BLaER1 treated with 17β-estradiol and CSF1 and Interleukin-3, amounts not matched to agents 10 nM and 100 nM (cell line): ENCODE measurements around the gene FGD4.
"Not testable (repeated sequence)": the region's sequence is repeated elsewhere in the genome, so short reads cannot be mapped to it uniquely, and the experiment has no call there.

Source experiments
- H3K27ac ChIP-seq, 11 experiments: shearing (Covaris generic); formaldehyde crosslinking; 2 replicates each; pipeline ENCODE4 v1.8.1; 2022
- H3K27me3 ChIP-seq, 11 experiments: shearing (Covaris generic); formaldehyde crosslinking; 2 replicates each; pipeline ENCODE4 v1.8.1; 2022
- H3K36me3 ChIP-seq, 11 experiments: shearing (Covaris generic); formaldehyde crosslinking; 2 replicates each; pipeline ENCODE4 v1.8.1; 2022
- H3K4me1 ChIP-seq, 10 experiments: shearing (Covaris generic); formaldehyde crosslinking; 2 replicates each; pipeline ENCODE4 v1.8.1; 2022
- H3K4me2 ChIP-seq, 11 experiments: shearing (Covaris generic); formaldehyde crosslinking; 2 replicates each; pipeline ENCODE4 v1.8.1; 2022
- H3K4me3 ChIP-seq, 10 experiments: shearing (Covaris generic); formaldehyde crosslinking; 2 replicates each; pipeline ENCODE4 v1.8.1; 2022
- H3K9ac ChIP-seq, 11 experiments: shearing (Covaris generic); formaldehyde crosslinking; 2 replicates each; pipeline ENCODE4 v1.8.1; 2022
- H3K9me3 ChIP-seq, 11 experiments: shearing (Covaris generic); formaldehyde crosslinking; replicated peaks in 1 of 11; 2 replicates each; pipeline ENCODE4 v1.8.1; 2022
- H4K20me1 ChIP-seq, 11 experiments: shearing (Covaris generic); formaldehyde crosslinking; 2 replicates each; pipeline ENCODE4 v1.8.1; 2022
- Cebpa-rat ChIP-seq, 11 experiments: shearing (Covaris generic); IDR thresholded peaks; 2 replicates each; pipeline ENCODE4 v1.8.1; 2022

FGD4 gene

DNA sequence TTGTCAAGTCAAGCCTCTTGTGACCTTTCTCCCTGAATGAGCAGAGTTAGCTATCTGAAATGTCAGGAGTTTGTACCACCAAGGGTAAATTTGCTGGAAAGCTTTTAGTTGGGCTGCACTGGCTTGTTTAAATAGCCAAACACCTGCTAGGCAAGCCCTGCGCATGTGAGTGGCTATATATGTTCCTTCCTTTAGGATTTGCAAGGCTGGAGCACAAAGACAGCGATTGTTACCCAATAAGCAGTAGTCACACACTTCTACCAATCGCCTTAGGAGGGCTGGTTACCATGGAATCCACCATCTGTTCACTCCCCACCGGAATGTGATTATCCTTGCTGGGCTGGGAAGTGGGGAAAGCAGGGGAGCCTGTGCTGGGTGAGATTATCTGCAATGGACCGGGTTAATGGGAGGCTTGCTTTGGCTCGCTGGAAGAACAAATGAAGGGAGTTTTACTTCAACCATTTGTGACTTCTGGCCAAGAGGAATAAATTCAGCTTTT, 102.5 kb downstream of the FGD4 start:
- H3K27me3 ChIP-seq = no peaks in the 10 kb centered on the region
- H4K20me1 ChIP-seq = peaks cover 0 to 15% (median 0%) of the 10 kb centered on the region in 11 experiments; a peak in 1 of 22 replicates
- H3K4me1 ChIP-seq = peaks cover 19 to 39% (median 25%) of the 10 kb centered on the region in 10 experiments; a peak in 19 of 20 replicates
- no peak for TF ChIP-seq Cebpa-rat (IDR thresholded peaks at IDR 0.05)
- no peak overlapping the region for H3K9ac ChIP-seq
- no peak overlapping the region for H3K4me3 ChIP-seq
- H3K4me2 ChIP-seq = peak overlapping the region in 1 of 11 experiments; percentile 10; a peak in 1 of 22 replicates
- H3K9me3 ChIP-seq = no peaks in the 10 kb centered on the region
- no peaks in the 10 kb centered on the region for H3K36me3 ChIP-seq
- no peak overlapping the region for H3K27ac ChIP-seq

DNA sequence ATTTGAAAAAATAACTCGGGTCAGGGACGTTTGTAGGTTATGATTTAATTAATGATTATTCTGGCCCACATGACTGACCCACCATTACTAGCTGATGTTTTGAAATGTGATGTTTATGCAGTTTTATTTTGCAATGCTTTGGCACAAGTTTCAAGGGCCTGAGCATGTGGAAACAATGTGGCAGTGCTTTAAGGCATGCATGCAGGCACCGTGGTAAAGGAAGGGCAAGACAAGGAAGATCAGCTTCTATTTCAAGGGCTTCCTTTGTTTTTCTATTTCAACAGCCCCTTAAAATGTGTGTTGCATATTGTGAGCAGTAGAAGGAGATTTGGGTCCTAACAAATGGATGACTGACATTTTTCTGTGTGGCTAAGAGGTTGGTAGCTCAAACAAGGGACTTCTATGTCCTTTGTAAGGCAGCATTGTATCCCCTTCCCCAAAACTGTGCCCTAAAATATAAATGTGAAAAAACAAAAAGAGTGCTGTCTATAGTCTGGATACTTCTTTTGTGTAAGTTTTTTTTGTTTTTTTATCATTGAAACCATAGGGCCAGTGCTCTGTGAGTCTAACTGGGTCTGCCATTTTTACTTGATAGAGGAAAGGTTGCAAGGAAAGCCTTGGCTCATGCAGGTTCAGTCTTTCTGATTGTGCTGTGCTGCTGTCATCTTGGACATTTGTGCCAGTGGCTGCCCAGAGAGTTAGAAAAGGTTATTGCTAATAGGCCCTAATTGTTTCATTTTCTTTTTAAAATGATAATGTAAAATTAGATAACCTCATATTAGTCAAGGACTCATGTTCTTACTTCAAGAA, 103.5 kb downstream of the FGD4 start:
- no peaks in the 10 kb centered on the region for H3K27me3 ChIP-seq
- H3K4me3 ChIP-seq = no peak overlapping the region
- peaks cover 0 to 15% (median 0%) of the 10 kb centered on the region in 11 experiments; a peak in 1 of 22 replicates for H4K20me1 ChIP-seq
- 0 out of 22 replicates have a peak overlapping the region, but pooled peaks of 2 of the 11 experiments have one; percentile 9 to 14 for H3K4me2 ChIP-seq
- TF ChIP-seq Cebpa-rat (IDR thresholded peaks at IDR 0.05) = no peak
- H3K4me1 ChIP-seq = peaks cover 10 to 37% (median 15%) of the 10 kb centered on the region in 10 experiments; a peak in 17 of 20 replicates
- H3K36me3 ChIP-seq = no peaks in the 10 kb centered on the region
- no peak overlapping the region for H3K9ac ChIP-seq
- no peaks in the 10 kb centered on the region for H3K9me3 ChIP-seq
- H3K27ac ChIP-seq = no peak overlapping the region

DNA sequence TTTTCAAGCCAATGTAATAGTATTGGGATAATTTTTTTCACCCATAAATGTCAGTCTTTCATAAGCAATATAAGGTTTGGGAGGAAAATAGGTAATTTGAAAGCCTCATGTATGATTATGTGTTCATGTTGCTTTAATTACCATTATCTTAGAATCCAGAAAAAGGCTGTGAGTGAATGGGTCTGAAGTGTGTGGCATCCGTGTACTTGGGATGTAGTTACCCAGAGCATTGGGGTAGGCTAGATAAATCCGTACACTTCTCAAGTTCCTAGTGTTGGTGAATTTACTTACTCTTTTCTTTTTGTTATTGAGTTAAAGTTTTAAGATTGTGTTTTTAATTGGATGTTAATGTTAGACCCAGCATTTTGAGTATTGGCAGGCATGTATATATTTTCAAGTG, 104.4 kb downstream of the FGD4 start:
- no peak overlapping the region for H3K4me2 ChIP-seq
- no peak overlapping the region for H3K27ac ChIP-seq
- H3K9me3 ChIP-seq = no peaks in the 10 kb centered on the region
- H3K9ac ChIP-seq = no peak overlapping the region
- no peaks in the 10 kb centered on the region for H3K36me3 ChIP-seq
- no peak for TF ChIP-seq Cebpa-rat (IDR thresholded peaks at IDR 0.05)
- H3K4me1 ChIP-seq = peaks cover 6 to 39% (median 9%) of the 10 kb centered on the region in 10 experiments; a peak in 13 of 20 replicates
- no peak overlapping the region for H3K4me3 ChIP-seq
- H4K20me1 ChIP-seq = peaks cover 0 to 18% (median 0%) of the 10 kb centered on the region in 11 experiments; a peak in 1 of 22 replicates
- no peaks in the 10 kb centered on the region for H3K27me3 ChIP-seq

DNA sequence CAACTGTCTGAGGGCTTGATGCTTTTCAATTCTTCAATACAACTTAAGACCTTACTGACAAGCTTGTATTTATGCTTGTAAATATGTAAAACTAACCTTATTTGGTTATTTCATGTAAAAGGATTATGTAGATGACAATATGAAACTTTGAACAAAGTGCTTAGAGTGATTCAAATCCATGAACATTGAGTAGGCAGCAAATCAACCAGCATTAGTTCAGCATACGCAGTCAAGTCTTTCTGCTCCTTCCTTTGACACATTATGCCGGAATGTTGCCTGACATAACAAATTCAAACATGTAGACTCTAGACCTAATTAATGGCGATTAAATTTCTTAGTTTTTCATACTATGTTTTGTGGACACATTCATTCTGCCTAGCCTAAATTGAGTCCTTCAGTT, 105.2 kb downstream of the FGD4 start:
- TF ChIP-seq Cebpa-rat (IDR thresholded peaks at IDR 0.05) = no peak
- Histone ChIP-seq H3K4me3 (no peak overlapping the region), H3K27ac (no peak overlapping the region)

DNA sequence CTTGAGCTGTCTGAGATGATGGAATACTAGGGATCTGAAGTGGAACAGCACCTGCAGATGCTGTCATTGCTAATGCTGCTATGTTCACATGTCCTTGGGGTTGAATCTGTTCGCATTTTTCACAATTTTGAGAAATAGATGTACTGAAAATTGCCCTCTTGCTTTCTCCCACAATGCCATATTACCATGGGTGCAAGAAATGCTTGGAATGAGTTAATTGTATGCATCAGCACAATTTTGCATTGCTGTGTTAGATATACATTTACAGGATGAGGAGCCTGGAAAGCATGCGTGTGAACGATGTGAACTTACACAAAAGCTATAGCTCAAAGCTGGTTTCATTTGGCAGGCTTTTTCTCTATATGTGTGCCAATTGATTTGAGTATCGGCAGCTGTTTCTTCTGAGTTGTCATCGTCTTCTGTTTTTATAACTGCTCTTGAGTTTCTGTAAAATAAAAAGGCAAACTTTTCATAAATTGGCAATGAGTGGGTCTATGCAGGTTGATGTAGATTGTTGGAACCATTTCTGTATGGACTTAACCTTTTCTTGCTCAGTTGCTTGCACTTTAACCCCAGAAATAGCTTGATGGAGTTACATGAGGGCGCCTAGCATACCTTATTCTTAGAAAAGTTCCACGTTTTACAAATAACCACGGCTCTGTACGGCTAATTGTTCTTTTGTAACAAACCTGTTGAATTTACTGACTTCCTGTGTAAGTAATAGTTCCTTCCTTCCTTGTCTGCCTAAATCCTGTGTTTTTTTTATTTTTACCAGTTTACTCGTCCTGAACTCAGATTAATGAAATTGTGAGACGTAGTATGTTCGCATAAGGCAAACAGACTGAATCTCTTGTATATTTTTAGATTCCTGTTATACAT, 105.9 kb downstream of the FGD4 start:
- peaks cover 0 to 24% (median 0%) of the 10 kb centered on the region in 11 experiments; a peak in 1 of 22 replicates for H4K20me1 ChIP-seq
- no peak for TF ChIP-seq Cebpa-rat (IDR thresholded peaks at IDR 0.05)
- no peak overlapping the region for H3K27ac ChIP-seq
- H3K4me3 ChIP-seq = no peak overlapping the region
- H3K9me3 ChIP-seq = no peaks in the 10 kb centered on the region
- peak overlapping the region in 10 of 11 experiments; percentile 1 to 41 (median 20); a peak in 10 of 22 replicates for H3K4me2 ChIP-seq
- H3K4me1 ChIP-seq = peaks cover 6 to 39% (median 9%) of the 10 kb centered on the region in 10 experiments; a peak in 13 of 20 replicates
- H3K36me3 ChIP-seq = no peaks in the 10 kb centered on the region
- no peaks in the 10 kb centered on the region for H3K27me3 ChIP-seq
- H3K9ac ChIP-seq = no peak overlapping the region

More for the DNA sequence above, 105.2 kb downstream of the FGD4 start:
- no peak overlapping the region for H3K4me2 ChIP-seq
- no peaks in the 10 kb centered on the region for H3K27me3 ChIP-seq
- H3K9ac ChIP-seq = no peak overlapping the region
- peaks cover 0 to 22% (median 0%) of the 10 kb centered on the region in 11 experiments; a peak in 1 of 22 replicates for H4K20me1 ChIP-seq
- no peaks in the 10 kb centered on the region for H3K36me3 ChIP-seq
- H3K4me1 ChIP-seq = peaks cover 6 to 39% (median 9%) of the 10 kb centered on the region in 10 experiments; a peak in 13 of 20 replicates
- H3K9me3 ChIP-seq = no peaks in the 10 kb centered on the region

DNA sequence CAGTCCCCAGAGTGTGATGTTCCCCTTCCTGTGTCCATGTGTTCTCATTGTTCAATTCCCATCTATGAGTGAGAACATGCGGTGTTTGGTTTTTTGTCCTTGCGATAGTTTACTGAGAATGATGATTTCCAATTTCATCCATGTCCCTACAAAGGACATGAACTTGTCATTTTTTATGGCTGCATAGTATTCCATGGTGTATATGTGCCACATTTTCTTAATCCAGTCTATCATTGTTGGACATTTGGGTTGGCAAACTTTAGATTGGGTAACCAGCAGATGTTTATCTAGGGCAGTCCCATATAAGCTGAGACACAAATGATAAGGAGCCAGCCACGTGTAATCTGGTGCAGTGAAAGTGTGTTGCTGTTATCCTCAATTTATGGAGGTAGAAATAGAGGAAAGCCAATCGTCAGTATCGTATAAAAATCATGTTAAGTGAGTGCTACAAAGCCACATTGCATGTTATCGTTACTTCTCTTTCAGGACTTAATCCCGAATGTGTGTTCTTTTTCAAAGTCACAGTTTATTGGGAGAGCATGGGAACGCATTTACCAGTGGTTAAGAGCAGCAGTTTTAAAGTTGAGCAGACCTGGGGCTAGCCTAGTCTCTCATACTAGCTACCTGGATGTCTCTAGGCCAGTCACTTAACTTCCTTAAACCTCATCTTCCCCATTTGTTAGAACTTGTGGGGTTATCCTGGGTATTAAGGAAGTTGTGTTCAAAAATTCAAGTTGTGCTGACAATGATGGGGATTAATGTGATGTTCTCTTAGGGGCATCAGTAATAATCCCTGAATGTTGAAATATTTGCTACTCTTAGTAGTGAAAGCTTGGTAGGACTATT, 108.0 kb downstream of the FGD4 start:
- H3K4me3 ChIP-seq, H3K27ac ChIP-seq, H3K36me3 ChIP-seq, H3K27me3 ChIP-seq, H3K9me3 ChIP-seq, H3K9ac ChIP-seq: not testable (repeated sequence)
- H3K4me2 ChIP-seq = peak overlapping the region in 2 of 11 experiments; percentile 17 to 29; a peak in 4 of 22 replicates
- peaks cover 0 to 20% (median 0%) of the 10 kb centered on the region in 11 experiments; a peak in 1 of 22 replicates for H4K20me1 ChIP-seq
- peaks cover 6 to 31% (median 9%) of the 10 kb centered on the region in 10 experiments; a peak in 13 of 20 replicates for H3K4me1 ChIP-seq

DNA sequence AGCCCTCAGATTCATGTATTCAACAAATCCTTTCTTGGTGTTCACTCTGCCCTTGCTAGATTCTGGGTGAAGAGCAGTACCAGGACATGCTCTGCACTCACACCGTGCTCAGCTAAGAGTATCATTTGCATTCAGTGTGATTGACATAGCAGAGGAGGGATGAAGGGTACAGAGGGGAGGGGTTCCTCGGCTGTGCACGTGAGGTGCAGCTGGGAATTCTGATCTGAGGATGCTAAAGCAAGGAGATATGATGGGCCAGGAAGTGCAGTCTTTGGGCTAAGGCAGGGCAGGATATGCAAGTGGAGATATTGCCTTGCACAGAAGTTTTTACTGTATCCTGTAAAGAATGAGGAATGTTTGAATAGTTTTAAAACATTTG, 108.6 kb downstream of the FGD4 start:
- no peak for TF ChIP-seq Cebpa-rat (IDR thresholded peaks at IDR 0.05)
- H3K4me2 ChIP-seq = peak overlapping the region in 2 of 11 experiments; percentile 17 to 29; a peak in 4 of 22 replicates

DNA sequence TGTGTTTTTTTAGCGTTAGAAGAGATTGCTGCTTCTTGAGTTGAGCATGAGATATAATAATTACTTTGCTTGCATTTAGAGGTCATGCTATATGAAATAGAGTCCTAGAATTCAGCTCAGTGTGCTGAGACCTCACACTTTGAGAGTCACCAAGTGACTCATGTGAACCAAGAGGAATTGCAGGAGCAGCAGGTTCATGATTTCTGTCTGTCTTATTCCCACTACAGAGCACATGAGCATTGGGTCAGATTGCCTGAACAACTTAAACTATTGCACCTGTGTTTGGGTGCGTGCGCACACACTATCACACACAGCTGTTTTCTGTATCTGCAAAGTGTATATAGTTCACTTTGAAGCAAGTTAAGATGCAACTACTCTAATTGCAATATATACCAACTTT, 109.3 kb downstream of the FGD4 start:
- no peak overlapping the region for H3K4me3 ChIP-seq
- H3K9me3 ChIP-seq = no peaks in the 10 kb centered on the region
- peaks cover 6 to 25% (median 9%) of the 10 kb centered on the region in 10 experiments; a peak in 13 of 20 replicates for H3K4me1 ChIP-seq
- peaks cover 0 to 16% (median 0%) of the 10 kb centered on the region in 11 experiments; a peak in 1 of 22 replicates for H4K20me1 ChIP-seq
- no peak for TF ChIP-seq Cebpa-rat (IDR thresholded peaks at IDR 0.05)
- no peak overlapping the region for H3K4me2 ChIP-seq
- no peak overlapping the region for H3K27ac ChIP-seq
- H3K36me3 ChIP-seq = 0 out of 22 replicates have a peak, but pooled peaks cover 0 to 5% (median 0%) of the 10 kb centered on the region in 11 experiments
- H3K9ac ChIP-seq = no peak overlapping the region
- no peaks in the 10 kb centered on the region for H3K27me3 ChIP-seq

More for the DNA sequence above, 108.6 kb downstream of the FGD4 start:
- H3K4me1 ChIP-seq = peaks cover 6 to 25% (median 9%) of the 10 kb centered on the region in 10 experiments; a peak in 13 of 20 replicates
- no peak overlapping the region for H3K4me3 ChIP-seq
- 0 out of 22 replicates have a peak, but pooled peaks cover 0 to 5% (median 0%) of the 10 kb centered on the region in 11 experiments for H3K36me3 ChIP-seq
- no peak overlapping the region for H3K9ac ChIP-seq
- H4K20me1 ChIP-seq = peaks cover 0 to 16% (median 0%) of the 10 kb centered on the region in 11 experiments; a peak in 1 of 22 replicates
- no peaks in the 10 kb centered on the region for H3K27me3 ChIP-seq
- no peaks in the 10 kb centered on the region for H3K9me3 ChIP-seq
- no peak overlapping the region for H3K27ac ChIP-seq
